HepG2 (cell line): ENCODE data around the gene SH3YL1. TPM values are rescaled to one million over a fixed set of nuclear protein-coding genes. Genes with fewer than 3 reads are reported as not detected.

Experiments
- ATAC-seq: fragments of 200-7000 bp; cut with Tn5 transposase; 3 replicates; pipeline ENCODE4 v1.9.1; 2020; ENCODE audit warnings: mild to moderate bottlenecking, moderate library complexity
- BruUV-seq: library from RNA; stranded (reverse); fragments of 400-500 nt; replicated peaks from 2 replicates; lab custom pipeline; 2021; lab: Mats Ljungman, UMichigan
- CTCF ChIA-PET: fragments of 300-600 bp; formaldehyde crosslinking; extraction: SDS; loops from one replicate; lab custom pipeline; 2021; ENCODE audit warnings: low total read pairs, inconsistent platforms, low intra/inter-chr PET ratio; lab: Yijun Ruan, JAX
- POLR2A ChIA-PET: fragments of 350-600 bp; sonication (Branson Sonifier 250); formaldehyde crosslinking; loops from one replicate; lab custom pipeline; 2020; ENCODE audit warnings: antibody characterized with exemption, inconsistent platforms; lab: Yijun Ruan, JAX
- DNase-seq: peaks from one replicate; pipeline ENCODE4 v3.0.0-alpha.2; 2015; ENCODE audit warnings: low spot score
- FAIRE-seq: peaks from 3 replicates; lab custom pipeline; 2011; peaks lifted over from hg19 to GRCh38; lab: Jason Lieb, UNC
- H2AFZ ChIP-seq: one replicate; pipeline ENCODE4 v1.6.1; 2011; ENCODE audit warnings: low read length, inconsistent platforms
- H3K27ac ChIP-seq: fragments of 300-600 bp; 3 replicates; pipeline ENCODE4 v1.8.0; 2011; ENCODE audit warnings: mixed run types, mild to moderate bottlenecking, mixed read lengths, low read length, inconsistent platforms; ENCODE audit not compliant: insufficient read depth; ENCODE audit errors: extremely low read length
- H3K27me3 ChIP-seq, 2 experiments: fragments of 200-600 bp in 1 of 2; 2 replicates in 1 of 2; 3 replicates in 1 of 2; pipeline versions ENCODE4 v1.6.0 to v1.8.0; 2011; ENCODE audit warnings: low read length in 2 of 2, mild to moderate bottlenecking in 2 of 2, moderate library complexity in 2 of 2, inconsistent platforms in 1 of 2; ENCODE audit not compliant: insufficient read depth in 2 of 2, control insufficient read depth in 1 of 2
- H3K36me3 ChIP-seq, 2 experiments: fragments of 200-600 bp in 1 of 2; replicated peaks in 1 of 2; 2 replicates in 1 of 2; 3 replicates in 1 of 2; pipeline versions ENCODE4 v1.5.1 to v1.8.0; 2011; ENCODE audit warnings: low read length in 2 of 2, inconsistent platforms in 1 of 2; ENCODE audit not compliant: insufficient read depth in 2 of 2, control insufficient read depth in 1 of 2
- H3K4me1 ChIP-seq: 2 replicates; pipeline ENCODE4 v1.5.1; 2012; ENCODE audit warnings: low read length, inconsistent platforms; ENCODE audit not compliant: insufficient read depth
- H3K4me2 ChIP-seq: 2 replicates; pipeline ENCODE4 v1.6.0; 2011; ENCODE audit warnings: low read depth, low read length, inconsistent platforms
- H3K4me3 ChIP-seq, 3 experiments: fragments of 200-600 bp in 1 of 3; sonication (generic), shearing (Covaris generic) in 1 of 3; replicated peaks in 1 of 3; 2 replicates each; pipeline ENCODE4 v1.5.1; 2011 to 2016; ENCODE audit warnings: low read length in 3 of 3, inconsistent platforms in 2 of 3, low read depth in 2 of 3, mild to moderate bottlenecking in 2 of 3, control low read depth in 1 of 3, mixed read lengths in 1 of 3; ENCODE audit not compliant: insufficient read depth in 1 of 3
- H3K79me2 ChIP-seq: one replicate; pipeline ENCODE4 v1.6.1; 2011; ENCODE audit warnings: low read length, inconsistent platforms; ENCODE audit not compliant: insufficient read depth
- H3K9ac ChIP-seq: 2 replicates; pipeline ENCODE4 v1.6.0; 2011; ENCODE audit warnings: mild to moderate bottlenecking, low read depth, low read length, inconsistent platforms; ENCODE audit not compliant: insufficient read depth
- H3K9me3 ChIP-seq: 2 replicates; pipeline ENCODE4 v1.5.1; 2012; ENCODE audit warnings: mild to moderate bottlenecking, low read length
- H4K20me1 ChIP-seq: 2 replicates; pipeline ENCODE4 v1.6.0; 2011; ENCODE audit warnings: inconsistent platforms, mild to moderate bottlenecking, low read length, moderate library complexity; ENCODE audit not compliant: insufficient read depth
- EED ChIP-seq: sonication (generic); formaldehyde crosslinking; IDR thresholded peaks from 2 replicates; pipeline ENCODE4 v1.5.0; 2020; ENCODE audit warnings: mild to moderate bottlenecking, missing genetic modification reagents
- HOXA5 ChIP-seq: sonication (generic); formaldehyde crosslinking; IDR thresholded peaks from 2 replicates; pipeline ENCODE4 v1.4.0; 2020; ENCODE audit warnings: missing genetic modification reagents
- MBD4 ChIP-seq: IDR thresholded peaks from 2 replicates; pipeline ENCODE4 v1.6.1; 2012; ENCODE audit warnings: low read length, inconsistent platforms, borderline replicate concordance
- MED1 ChIP-seq: sonication (generic); formaldehyde crosslinking; IDR thresholded peaks from 2 replicates; pipeline ENCODE4 v1.4.0; 2020; ENCODE audit warnings: missing genetic modification reagents
- MZF1 ChIP-seq: sonication (generic); formaldehyde crosslinking; IDR thresholded peaks from 2 replicates; pipeline ENCODE4 v1.8.1; 2023; ENCODE audit warnings: mild to moderate bottlenecking, missing genetic modification reagents, borderline replicate concordance
- PRDM4 ChIP-seq: sonication (generic); formaldehyde crosslinking; IDR thresholded peaks from 2 replicates; pipeline ENCODE4 v1.9.0; 2021; ENCODE audit warnings: missing genetic modification reagents, borderline replicate concordance
- RARG ChIP-seq: sonication (generic); formaldehyde crosslinking; IDR thresholded peaks from 2 replicates; pipeline ENCODE4 v1.4.0; 2020; ENCODE audit warnings: low read depth, mild to moderate bottlenecking, missing genetic modification reagents
- REL ChIP-seq: sonication (generic); formaldehyde crosslinking; conservative IDR thresholded peaks from 2 replicates; pipeline ENCODE4 v1.8.0; 2022; ENCODE audit warnings: mild to moderate bottlenecking, missing genetic modification reagents, moderate library complexity
- SKI ChIP-seq: fragments of 450-650 bp; IDR thresholded peaks from one replicate; pipeline ENCODE4 v1.6.1; 2018; ENCODE audit warnings: mild to moderate bottlenecking; ENCODE audit not compliant: partially characterized antibody
- SNAI1 ChIP-seq: sonication (generic); formaldehyde crosslinking; IDR thresholded peaks from 2 replicates; pipeline ENCODE4 v1.5.0; 2020; ENCODE audit warnings: mild to moderate bottlenecking, missing genetic modification reagents, borderline replicate concordance
- THAP8 ChIP-seq: sonication (generic); formaldehyde crosslinking; IDR thresholded peaks from 2 replicates; pipeline ENCODE4 v1.5.1; 2020; ENCODE audit warnings: missing genetic modification reagents, mild to moderate bottlenecking, borderline replicate concordance
- ZFP62 ChIP-seq: sonication (generic); formaldehyde crosslinking; IDR thresholded peaks from 2 replicates; pipeline ENCODE4 v1.4.0; 2020; ENCODE audit warnings: missing genetic modification reagents
- ZNF280B ChIP-seq: sonication (generic); formaldehyde crosslinking; IDR thresholded peaks from 2 replicates; pipeline ENCODE4 v1.5.0; 2020; ENCODE audit warnings: missing genetic modification reagents, mild to moderate bottlenecking, borderline replicate concordance
- WGBS: methylation state at CpG from one replicate; pipeline ENCODE4 v1.1.6; 2017; ENCODE audit warnings: low lambda C conversion rate; 5-methylcytosine and 5-hydroxymethylcytosine counted together
- in situ Hi-C: cut with HindIII; loops from 2 replicates; pipeline ENCODE4 v1.10.0; 2017; ENCODE audit warnings: low pct_unique_long_range_greater_than_20kb; ENCODE audit not compliant: extremely low pct_ligation_motif_present
- intact Hi-C: fragments of 100-400 bp; cut with micrococcal nuclease; formaldehyde crosslinking; loops from one replicate; pipeline ENCODE4 v1.10.0; 2022; ENCODE audit not compliant: unreplicated experiment
- polyA plus RNA-seq, 8 experiments: library from polyadenylated mRNA; depleted of rRNA in 3 of 8; stranded (reverse) in 7 of 8; unstranded in 1 of 8; fragments of >200 nt; fragmentation: Illumina TruSeq in 4 of 8; extraction: Trizol in 4 of 8; gene quantifications; 2 replicates each; pipeline versions ENCODE4 v1.2.1 to v1.2.3, GENCODE V29; 2011 to 2016; ENCODE audit warnings: low read depth in 4 of 8, missing spikeins in 1 of 8, mixed read lengths in 1 of 8; ENCODE audit not compliant: insufficient read depth in 1 of 8
- total RNA-seq, 5 experiments: library from RNA; depleted of rRNA; stranded (reverse); fragments of >200 nt; fragmentation: Illumina TruSeq; extraction: Trizol; gene quantifications; 2 replicates each; pipeline ENCODE4 v1.2.3, GENCODE V29; 2016; ENCODE audit warnings: low read depth in 1 of 5

SH3YL1 gene
- total and polyA plus RNA-seq, 2 of the 13 experiments (the other 11 are each of a cell fraction or from before 2014, with no cell fraction given): 13.0 to 48.2 TPM

GRCh38 chr2:211486-212184 is 52.2 kb downstream of the SH3YL1 start:
- intact Hi-C loops: no loop called here
- Histone ChIP-seq H3K9ac (no peak overlapping the region), H3K4me1 (no peaks in the 10 kb centered on the region), H3K27me3 (peaks cover 3 to 41% of the 10 kb centered on the region in 2 experiments), H3K36me3 (no peaks in the 10 kb centered on the region), H4K20me1 (no peaks in the 10 kb centered on the region), H2AFZ (no peak overlapping the region)
- no peak for DNase-seq
- POLR2A ChIA-PET: no interaction called here
- 31% methylated on average over 5 of the region's 5 CpGs for WGBS
- CTCF ChIA-PET: no interaction called here
- BruUV-seq: no TSS peak
- FAIRE-seq: no peak
- no peak for ATAC-seq
- no peak for TF ChIP-seq MZF1 (CRISPR knock-in tag)
- TF ChIP-seq, all 625 proteins: peak for 0
- Histone ChIP-seq H3K4me3 (no peak overlapping the region), H3K4me2 (no peak overlapping the region), H3K79me2 (no peaks in the 10 kb centered on the region), H3K9me3 (no peaks in the 10 kb centered on the region), H3K27ac (no peak overlapping the region)
- in situ Hi-C loops: no loop called here

GRCh38 chr2:210660-211059 is 53.2 kb downstream of the SH3YL1 start:
- H3K9me3 ChIP-seq: no peaks in the 10 kb centered on the region
- no peak overlapping the region for H3K4me3 ChIP-seq
- 9% methylated on average over 4 of the region's 4 CpGs for WGBS
- H3K4me1 ChIP-seq: no peaks in the 10 kb centered on the region
- ChIA-PET CTCF (no interaction called here), POLR2A (interaction anchor here (1.6 kb wide), 1 partner anchor 35 kb away, joined by 3 read pairs; no protein-coding TSS in a partner anchor)
- H3K36me3 ChIP-seq: no peaks in the 10 kb centered on the region
- no peak for DNase-seq
- no peak overlapping the region for H3K27ac ChIP-seq
- H2AFZ ChIP-seq: no peak overlapping the region
- peak; percentile 68 for ATAC-seq
- H3K4me2 ChIP-seq: no peak overlapping the region
- in situ Hi-C loops (no loop called here), intact Hi-C loops (no loop called here)
- H3K27me3 ChIP-seq: peaks cover 3 to 41% of the 10 kb centered on the region in 2 experiments
- no peaks in the 10 kb centered on the region for H4K20me1 ChIP-seq
- no peaks in the 10 kb centered on the region for H3K79me2 ChIP-seq
- FAIRE-seq: no peak
- H3K9ac ChIP-seq: no peak overlapping the region
- no TSS peak for BruUV-seq
- TF ChIP-seq ZNF280B (no peak), SNAI1 (CRISPR knock-in tag) (no peak), MED1 (CRISPR knock-in tag) (no peak), SKI (no peak), PRDM4 (CRISPR knock-in tag) (no peak), THAP8 (CRISPR knock-in tag) (no peak), HOXA5 (CRISPR knock-in tag) (no peak), EED (CRISPR knock-in tag) (no peak), RARG (CRISPR knock-in tag) (no peak), ZFP62 (CRISPR knock-in tag) (no peak), REL (CRISPR knock-in tag) (no peak), MBD4 (no peak)
